GM12891 (cell line): ENCODE results near the gene RALGPS1.

Source experiments
- PAX5 ChIP-seq: IDR thresholded peaks from 2 replicates; pipeline ENCODE4 v1.6.1; 2011; ENCODE audit warnings: low read length, moderate library complexity, mild to moderate bottlenecking; ENCODE audit not compliant: insufficient read depth, severe bottlenecking
- POLR2A ChIP-seq: IDR thresholded peaks from 2 replicates; pipeline ENCODE4 v1.6.1; 2011; ENCODE audit warnings: low read depth, low read length, control low read depth
- POLR2AphosphoS5 ChIP-seq: IDR thresholded peaks from 2 replicates; pipeline ENCODE4 v1.6.1; 2011; ENCODE audit warnings: low read depth, low read length, control low read depth

GRCh38 chr9:126907058-126907457 lies 7.5 kb upstream of the RALGPS1 start:
- TF ChIP-seq POLR2A (no peak), PAX5 (no peak), POLR2AphosphoS5 (no peak)
